ENCODE measurements around the gene PIK3C2A.
"Not testable (repeated sequence)": the region's sequence is repeated elsewhere in the genome, so short reads cannot be mapped to it uniquely, and the experiment has no call there.

DNA sequence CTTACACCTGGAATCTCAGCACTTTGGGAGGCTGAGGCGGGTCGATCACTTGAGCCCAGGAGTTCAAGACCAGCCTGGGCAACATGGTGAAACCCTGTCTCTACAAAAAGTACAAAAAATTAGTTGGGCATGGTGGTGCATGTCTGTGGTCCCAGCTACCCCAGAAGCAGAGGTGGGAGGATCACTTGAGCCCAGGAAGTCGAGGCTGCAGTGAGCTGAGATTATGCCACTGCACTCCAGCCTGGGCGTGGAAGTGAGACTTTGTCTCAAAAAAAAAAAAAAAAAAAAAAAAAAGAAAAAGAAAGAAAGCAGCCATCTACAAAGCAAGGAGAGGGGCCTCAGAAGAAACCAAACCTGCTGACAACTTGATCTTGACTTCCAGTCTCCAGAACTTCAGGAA, 32.1 kb upstream of the PIK3C2A start:
- TF ChIP-seq, protein P1, sequence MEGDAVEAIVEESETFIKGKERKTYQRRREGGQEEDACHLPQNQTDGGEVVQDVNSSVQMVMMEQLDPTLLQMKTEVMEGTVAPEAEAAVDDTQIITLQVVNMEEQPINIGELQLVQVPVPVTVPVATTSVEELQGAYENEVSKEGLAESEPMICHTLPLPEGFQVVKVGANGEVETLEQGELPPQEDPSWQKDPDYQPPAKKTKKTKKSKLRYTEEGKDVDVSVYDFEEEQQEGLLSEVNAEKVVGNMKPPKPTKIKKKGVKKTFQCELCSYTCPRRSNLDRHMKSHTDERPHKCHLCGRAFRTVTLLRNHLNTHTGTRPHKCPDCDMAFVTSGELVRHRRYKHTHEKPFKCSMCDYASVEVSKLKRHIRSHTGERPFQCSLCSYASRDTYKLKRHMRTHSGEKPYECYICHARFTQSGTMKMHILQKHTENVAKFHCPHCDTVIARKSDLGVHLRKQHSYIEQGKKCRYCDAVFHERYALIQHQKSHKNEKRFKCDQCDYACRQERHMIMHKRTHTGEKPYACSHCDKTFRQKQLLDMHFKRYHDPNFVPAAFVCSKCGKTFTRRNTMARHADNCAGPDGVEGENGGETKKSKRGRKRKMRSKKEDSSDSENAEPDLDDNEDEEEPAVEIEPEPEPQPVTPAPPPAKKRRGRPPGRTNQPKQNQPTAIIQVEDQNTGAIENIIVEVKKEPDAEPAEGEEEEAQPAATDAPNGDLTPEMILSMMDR (IDR thresholded peaks at IDR 0.05) = not testable (repeated sequence)
- not testable (repeated sequence) for TF ChIP-seq POLR2A, EP300 (IDR thresholded peaks at IDR 0.05)
